ENCODE measurements around the gene PCCA.
A peak's percentile ranks its signal among the peaks of the same experiment; 100 is the strongest.
"Not testable (repeated sequence)": the region's sequence is repeated elsewhere in the genome, so short reads cannot be mapped to it uniquely, and the experiment has no call there.

Gene PCCA

GRCh38 chr13:100098445-100099116, 9.7 kb downstream of the PCCA start:
- DNase-seq (ENCODE audit: low spot score) = no peak

GRCh38 chr13:100099117-100099445, 10.2 kb downstream of the PCCA start:
- not testable (repeated sequence) for DNase-seq (ENCODE audit: low spot score)

- peak; percentile 74 for DNase-seq (ENCODE audit: low spot score)
These were observed 11.4 kb downstream of the PCCA start for GRCh38 chr13:100100115-100100879.

- DNase-seq (ENCODE audit: low spot score) = no peak
These were observed 13.1 kb downstream of the PCCA start for GRCh38 chr13:100102042-100102441.

- no peak for DNase-seq (ENCODE audit: low spot score)
These were observed 17.1 kb downstream of the PCCA start for GRCh38 chr13:100106005-100106404.

- no peak for DNase-seq (ENCODE audit: low spot score)
These were observed 17.8 kb downstream of the PCCA start for GRCh38 chr13:100106705-100107104.

GRCh38 chr13:100108913-100109507, 20.1 kb downstream of the PCCA start:
- no peak for DNase-seq (ENCODE audit: low spot score)

GRCh38 chr13:100110269-100110668, 21.4 kb downstream of the PCCA start:
- no peak for DNase-seq (ENCODE audit: low spot score)

- no peak for DNase-seq (ENCODE audit: low spot score)
These were observed 23.4 kb downstream of the PCCA start for GRCh38 chr13:100112186-100112838.

- DNase-seq (ENCODE audit: low spot score) = no peak
These were observed 26.9 kb downstream of the PCCA start for GRCh38 chr13:100115693-100116254.

GRCh38 chr13:100124265-100124664, 35.4 kb downstream of the PCCA start:
- no peak for DNase-seq (ENCODE audit: low spot score)

- no peak for DNase-seq (ENCODE audit: low spot score)
These were observed 37.1 kb downstream of the PCCA start for GRCh38 chr13:100125946-100126345.

GRCh38 chr13:100128373-100128772, 39.5 kb downstream of the PCCA start:
- no peak for DNase-seq (ENCODE audit: low spot score)

- DNase-seq (ENCODE audit: low spot score) = no peak
These were observed 39.9 kb downstream of the PCCA start for GRCh38 chr13:100128838-100129237.

GRCh38 chr13:100129605-100130004, 40.7 kb downstream of the PCCA start:
- peak; percentile 11 for DNase-seq (ENCODE audit: low spot score)

- peak; percentile 8 for DNase-seq (ENCODE audit: low spot score)
These were observed 41.2 kb downstream of the PCCA start for GRCh38 chr13:100130092-100130491.

- no peak for DNase-seq (ENCODE audit: low spot score)
These were observed 42.1 kb downstream of the PCCA start for GRCh38 chr13:100130930-100131511.

GRCh38 chr13:100131863-100132574, 43.1 kb downstream of the PCCA start:
- no peak for DNase-seq (ENCODE audit: low spot score)

GRCh38 chr13:100138859-100139491, 50.1 kb downstream of the PCCA start:
- no peak for DNase-seq (ENCODE audit: low spot score)

- DNase-seq (ENCODE audit: low spot score) = no peak
These were observed 50.9 kb downstream of the PCCA start for GRCh38 chr13:100139817-100140216.

- DNase-seq (ENCODE audit: low spot score) = no peak
These were observed 51.5 kb downstream of the PCCA start for GRCh38 chr13:100140441-100140840.

Data from putamen (tissue), 1 donor.